ENCODE data around the gene HERC6.
"Not testable (repeated sequence)": the region's sequence is repeated elsewhere in the genome, so short reads cannot be mapped to it uniquely, and the experiment has no call there.

Gene HERC6

GRCh38 chr4:88378691-88379559 lies at the start of gene HERC6:
Gene HERC6, plus strand, starts transcription at chr4:88378852. Its CDS starts 70 bp downstream, at chr4:88378922.
- peak; percentile 91 for DNase-seq

GRCh38 chr4:88333741-88334405 lies 44.8 kb upstream of the HERC6 start:
- no peak for DNase-seq

DNA sequence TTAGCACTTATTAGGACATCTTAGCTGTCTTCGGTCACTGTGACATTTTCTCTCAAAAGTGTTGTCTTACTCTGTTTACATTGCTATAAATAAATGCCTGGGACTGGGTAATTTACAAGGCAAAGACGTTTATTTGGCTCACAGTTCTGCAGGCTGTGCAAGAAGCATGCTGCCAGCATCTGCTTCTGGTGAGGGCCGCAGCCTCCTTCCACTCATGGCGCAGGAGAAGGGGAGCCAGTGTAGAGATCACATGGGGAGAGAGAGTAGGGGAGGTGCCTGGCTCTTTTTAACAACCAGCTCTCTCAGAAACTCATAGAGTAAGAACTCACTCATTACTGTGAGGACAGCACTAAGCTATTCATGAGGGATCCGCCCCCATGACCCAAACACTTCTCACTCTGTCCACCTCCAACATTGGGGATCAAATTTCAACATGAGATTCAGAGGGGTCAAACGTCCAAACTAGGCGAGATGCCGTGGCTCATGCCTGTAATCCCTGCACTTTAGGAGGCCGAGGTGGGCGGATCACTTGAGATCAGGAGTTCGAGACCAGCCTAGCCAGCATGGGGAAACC lies 43.5 kb upstream of the HERC6 start:
- DNase-seq = no peak

DNA sequence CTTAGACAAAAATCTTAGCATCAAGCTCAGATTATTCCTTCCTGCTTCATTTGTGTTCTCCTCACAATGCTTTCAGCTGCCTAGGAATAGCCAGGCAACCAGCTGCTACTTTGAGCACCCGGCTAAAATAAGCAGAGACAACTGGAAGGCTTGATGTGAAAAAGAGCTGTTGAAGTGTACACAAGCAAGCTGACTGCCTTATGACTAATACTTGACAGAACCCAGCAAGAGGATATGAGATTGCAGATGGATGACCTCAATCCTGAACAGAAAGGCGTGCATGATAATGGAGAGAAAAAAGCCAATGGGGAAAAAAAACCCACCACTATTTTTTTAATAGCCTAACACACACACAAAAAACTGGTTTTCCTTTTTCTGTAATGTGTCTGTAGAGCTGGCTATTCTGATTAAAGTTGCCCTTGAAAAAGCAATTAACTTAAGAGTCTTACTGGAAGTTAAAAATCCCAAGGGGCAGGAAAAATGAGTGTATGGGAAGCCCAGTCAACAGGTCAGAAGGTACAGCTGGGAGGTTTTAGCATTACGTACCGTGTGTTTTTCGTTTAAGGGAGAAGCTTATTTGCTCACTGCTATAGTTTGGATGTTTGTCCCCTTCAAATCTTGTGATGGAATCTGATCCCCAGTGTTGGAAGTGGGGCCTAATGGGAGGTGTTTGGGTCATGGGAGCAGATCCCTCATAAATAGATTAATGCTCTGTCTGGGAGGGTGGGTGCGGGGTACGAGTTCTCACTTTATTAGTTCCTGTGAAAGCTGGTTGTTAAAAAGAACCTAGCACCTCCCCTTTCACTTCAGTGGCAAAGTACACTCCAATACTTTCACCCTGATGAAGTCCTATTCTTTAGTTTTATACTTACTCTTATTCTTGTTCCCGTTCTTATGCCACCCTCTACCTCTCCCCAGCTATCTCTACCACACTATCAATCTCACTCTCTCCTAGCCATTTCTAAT lies 37.1 kb upstream of the HERC6 start:
- DNase-seq = peak; percentile 5

DNA sequence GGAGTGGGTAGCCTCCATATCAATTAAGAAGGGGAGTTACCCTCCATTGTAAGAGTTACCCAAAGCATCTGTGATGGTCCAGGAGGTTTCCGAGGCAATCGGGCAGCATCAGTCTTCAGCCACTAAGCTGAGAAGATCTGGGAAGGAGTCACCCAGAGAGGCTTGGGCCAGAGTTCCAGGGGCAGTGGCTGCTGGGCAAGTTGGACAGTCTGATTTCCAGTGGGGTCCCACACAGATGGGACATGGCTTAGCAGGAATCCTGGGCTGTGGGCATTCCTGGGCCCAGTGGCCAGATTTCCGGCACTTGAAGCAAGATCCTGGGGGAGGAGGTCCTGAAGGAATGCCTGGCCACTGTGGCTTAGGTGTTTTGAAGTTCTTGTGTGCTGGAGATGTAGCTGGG lies 31.8 kb upstream of the HERC6 start:
- not testable (repeated sequence) for DNase-seq

- DNase-seq = not testable (repeated sequence)
These were observed 29.9 kb upstream of the HERC6 start for GRCh38 chr4:88348761-88349160.

DNA sequence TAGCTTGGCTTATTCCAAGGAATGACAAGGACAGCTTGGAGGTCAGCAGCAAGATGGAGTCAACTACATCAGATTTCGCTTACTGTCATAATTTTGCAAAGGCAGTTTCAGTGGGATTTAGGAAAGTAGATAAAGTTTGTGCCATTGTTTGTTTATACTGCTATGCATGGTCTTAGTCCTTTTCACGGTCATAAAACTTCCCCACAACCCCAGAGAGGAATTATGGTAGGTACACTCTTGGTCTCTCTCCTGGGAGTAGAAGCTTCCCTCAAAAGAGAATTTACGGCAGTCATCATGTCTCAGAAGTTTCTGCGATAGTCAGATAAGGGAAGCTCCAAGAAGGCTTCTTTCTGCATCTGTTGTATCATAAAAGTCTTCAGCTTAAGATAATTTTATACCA lies 27.9 kb upstream of the HERC6 start:
- DNase-seq = no peak

- DNase-seq = no peak
These were observed 26.5 kb upstream of the HERC6 start for GRCh38 chr4:88352062-88352740.

DNA sequence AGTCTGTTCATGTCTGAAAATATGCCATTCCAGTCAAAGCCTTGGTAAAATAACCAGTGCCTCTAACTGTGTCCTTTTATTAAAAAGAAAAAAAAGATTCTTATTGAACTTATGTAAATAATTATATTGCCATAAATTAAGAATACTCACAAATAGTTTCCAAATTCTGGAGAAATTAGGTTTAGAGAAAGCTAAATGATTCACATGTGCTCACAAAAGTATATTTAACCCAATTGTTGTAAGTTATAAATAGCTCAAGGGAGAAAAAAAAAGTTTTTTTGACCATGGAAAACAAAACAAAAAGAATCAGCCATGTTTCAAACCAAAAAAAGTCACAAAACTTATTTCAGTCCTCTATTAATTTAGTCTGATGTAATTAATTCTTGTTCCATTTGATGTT lies 25.3 kb upstream of the HERC6 start:
- DNase-seq = no peak

- no peak for DNase-seq
These were observed 21.9 kb upstream of the HERC6 start for GRCh38 chr4:88356771-88357170.

GRCh38 chr4:88357262-88357661 lies 21.4 kb upstream of the HERC6 start:
- DNase-seq = no peak

DNA sequence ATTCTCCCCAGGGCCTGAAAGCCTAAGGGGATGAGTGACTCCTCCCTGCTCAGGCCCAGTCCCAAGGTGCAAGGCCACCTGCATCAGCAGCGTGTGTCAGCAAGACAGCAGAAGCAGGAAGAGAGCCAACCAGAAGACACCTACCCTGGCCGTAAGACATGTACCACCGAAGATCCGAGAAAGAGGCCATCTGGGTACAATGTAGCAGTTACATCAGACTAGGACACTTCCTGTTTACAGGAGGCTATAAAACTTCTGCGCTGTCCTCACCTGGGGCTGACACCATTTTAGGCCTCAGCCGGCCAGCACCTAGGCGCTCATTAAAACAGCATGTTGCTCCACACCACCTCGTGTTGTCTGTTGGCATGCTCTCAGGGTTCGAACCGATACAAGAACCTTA lies 19.1 kb upstream of the HERC6 start:
- no peak for DNase-seq

DNA sequence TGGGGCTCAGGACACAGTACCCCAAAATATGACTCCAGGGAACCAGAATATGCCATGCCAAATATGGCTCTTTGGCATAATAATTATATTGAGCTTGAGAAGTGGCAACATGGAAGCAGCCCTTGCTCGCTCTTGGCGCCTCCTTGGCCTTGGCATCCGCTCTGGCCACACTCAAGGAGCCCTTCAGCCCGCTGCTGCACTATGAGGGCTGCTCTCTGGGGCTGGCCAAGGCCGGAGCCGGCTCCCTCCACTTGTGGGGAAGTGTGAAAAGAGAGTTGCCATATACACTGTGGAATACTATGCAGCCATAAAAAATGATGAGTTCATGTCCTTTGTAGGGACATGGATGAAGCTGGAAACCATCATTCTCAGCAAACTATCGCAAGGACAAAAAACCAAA lies 18.4 kb upstream of the HERC6 start:
- no peak for DNase-seq

- DNase-seq = no peak
These were observed 17.9 kb upstream of the HERC6 start for GRCh38 chr4:88360791-88361190.

- not testable (repeated sequence) for DNase-seq
These were observed 17.4 kb upstream of the HERC6 start for GRCh38 chr4:88361217-88361773.

DNA sequence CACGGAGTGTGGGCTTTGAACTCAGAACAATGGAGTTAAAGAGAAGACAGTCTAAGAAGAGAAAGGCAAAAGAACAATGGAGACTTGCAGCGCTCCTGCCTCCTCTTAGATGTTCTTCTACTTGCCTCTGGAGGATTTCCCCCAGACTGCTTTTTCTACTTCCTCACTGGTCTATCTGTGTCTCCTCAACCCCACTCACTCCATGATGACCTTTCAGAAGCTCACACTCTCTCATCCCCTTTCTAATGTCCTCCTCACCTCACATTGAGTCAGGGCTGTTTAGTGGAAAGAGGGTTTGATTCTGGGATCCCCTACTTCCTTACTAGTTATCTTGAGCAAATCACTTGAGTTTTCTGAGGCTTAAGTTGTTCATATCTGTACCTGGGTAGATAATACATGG lies 12.2 kb upstream of the HERC6 start:
- no peak for DNase-seq

GRCh38 chr4:88367826-88368225 lies 10.8 kb upstream of the HERC6 start:
- DNase-seq = no peak

DNA sequence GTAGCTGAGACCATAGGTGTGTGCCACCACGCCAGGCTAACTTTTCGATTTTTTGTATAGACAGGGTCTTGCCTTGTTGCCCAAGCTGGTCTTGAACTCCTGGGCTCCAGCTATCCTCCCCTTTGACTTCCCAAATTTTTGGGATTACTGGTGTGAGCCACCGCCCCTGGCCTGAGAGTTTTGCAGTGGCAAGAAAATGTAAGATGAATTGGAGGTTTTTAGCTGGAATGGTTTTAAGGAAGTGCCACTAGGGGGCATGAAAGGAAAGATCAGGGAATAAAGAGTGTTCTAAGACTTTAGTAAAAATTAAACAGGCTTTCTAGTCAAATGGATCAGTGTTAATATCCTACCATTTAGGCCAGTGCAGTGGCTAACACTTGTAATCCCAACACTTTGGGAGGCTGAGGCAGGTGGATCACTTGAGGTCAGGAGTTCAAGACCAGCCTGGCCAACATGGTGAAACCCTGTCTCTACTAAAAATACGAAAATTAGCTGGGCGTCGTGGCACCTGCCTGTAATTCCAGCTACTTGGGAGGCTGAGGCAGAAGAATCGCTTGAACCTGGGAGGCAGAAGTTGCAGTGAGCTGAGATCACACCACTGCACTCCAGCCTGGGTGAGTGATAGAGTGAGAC lies 9.4 kb upstream of the HERC6 start:
- peak; percentile 20 for DNase-seq

GRCh38 chr4:88381123-88381522 lies 2.5 kb downstream of the HERC6 start:
- DNase-seq = no peak

DNA sequence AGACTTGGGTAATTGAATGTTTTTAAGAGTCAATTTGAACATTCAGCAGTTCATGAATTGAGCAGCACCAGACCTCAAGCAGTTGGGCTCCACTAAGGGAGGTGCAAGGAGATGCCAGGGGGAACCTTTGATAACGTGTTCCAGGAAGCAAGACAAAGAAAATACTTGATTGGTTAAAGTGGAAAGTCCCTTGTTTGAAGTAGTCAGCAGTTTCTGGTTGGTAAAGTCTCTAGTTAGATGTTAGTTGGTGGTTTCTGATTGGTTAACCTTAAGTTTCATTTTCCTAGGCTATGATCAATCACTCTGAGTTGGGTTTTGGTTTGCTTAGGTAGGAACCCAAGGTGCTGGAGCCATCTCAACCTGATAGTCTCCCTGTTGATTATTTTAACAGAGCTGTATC lies 4.0 kb downstream of the HERC6 start:
- DNase-seq = peak; percentile 82

GRCh38 chr4:88390128-88390527 lies 11.5 kb downstream of the HERC6 start:
- DNase-seq = no peak

Measured in activated CD4-positive, alpha-beta T cell treated with anti-CD3 and anti-CD28 coated beads, Interleukin-2, Interleukin-6, amounts not matched to agents 100 ng/mL and 50 ng/mL, durations not matched to agents 16 hours and 8 hours (primary cell).